Hepatocyte (in vitro differentiated cells): ENCODE results near the gene TEAD2. TPM values are rescaled to one million over a fixed set of nuclear protein-coding genes. Genes with fewer than 3 reads are reported as not detected.

Source experiments
- DNase-seq: peaks from one replicate; pipeline ENCODE4 v3.0.0-alpha.2; 2016; ENCODE audit warnings: low spot score
- H2AFZ ChIP-seq: fragments of 200-600 bp; sonication (generic); 2 replicates; pipeline ENCODE4 v1.6.0; 2016; ENCODE audit warnings: antibody characterized with exemption, mild to moderate bottlenecking
- H3K27ac ChIP-seq: fragments of 200-600 bp; sonication (generic); 2 replicates; pipeline ENCODE4 v1.5.1; 2016; ENCODE audit warnings: mild to moderate bottlenecking
- H3K27me3 ChIP-seq: fragments of 200-600 bp; sonication (generic); 2 replicates; pipeline ENCODE4 v1.6.1; 2016
- H3K36me3 ChIP-seq: fragments of 200-600 bp; sonication (generic); replicated peaks from 2 replicates; pipeline ENCODE4 v1.5.1; 2016; ENCODE audit warnings: low read depth; ENCODE audit not compliant: insufficient read depth
- H3K4me1 ChIP-seq: fragments of 200-600 bp; sonication (generic); 2 replicates; pipeline ENCODE4 v1.5.1; 2016; ENCODE audit warnings: mild to moderate bottlenecking, moderate library complexity; ENCODE audit not compliant: insufficient read depth
- H3K4me2 ChIP-seq: fragments of 200-600 bp; sonication (generic); 2 replicates; pipeline ENCODE4 v1.6.0; 2016
- H3K4me3 ChIP-seq: fragments of 200-600 bp; sonication (generic); 2 replicates; pipeline ENCODE4 v1.5.1; 2016; ENCODE audit warnings: mild to moderate bottlenecking
- H3K79me2 ChIP-seq: fragments of 200-600 bp; sonication (generic); 2 replicates; pipeline ENCODE4 v1.6.0; 2017; ENCODE audit warnings: mild to moderate bottlenecking
- H3K9me2 ChIP-seq: fragments of 200-600 bp; sonication (generic); replicated peaks from 2 replicates; pipeline ENCODE4 v1.6.0; 2017; ENCODE audit warnings: mild to moderate bottlenecking; ENCODE audit not compliant: insufficient read depth
- H3K9me3 ChIP-seq: fragments of 200-600 bp; sonication (generic); 2 replicates; pipeline ENCODE4 v1.5.1; 2016; ENCODE audit warnings: low read depth, mild to moderate bottlenecking
- H4K20me1 ChIP-seq: fragments of 200-600 bp; sonication (generic); 2 replicates; pipeline ENCODE4 v1.6.0; 2016; ENCODE audit warnings: mild to moderate bottlenecking; ENCODE audit not compliant: insufficient read depth, poor library complexity, severe bottlenecking
- EZH2 ChIP-seq: fragments of 200-600 bp; sonication (generic); IDR thresholded peaks from 2 replicates; pipeline ENCODE4 v1.6.1; 2016; ENCODE audit warnings: antibody characterized with exemption, mild to moderate bottlenecking, borderline replicate concordance
- EZH2phosphoT487 ChIP-seq: fragments of 200-600 bp; sonication (generic); IDR thresholded peaks from one replicate; pipeline ENCODE4 v1.6.1; 2018; ENCODE audit warnings: antibody characterized with exemption, mild to moderate bottlenecking, low read depth, moderate library complexity; ENCODE audit not compliant: unreplicated experiment, severe bottlenecking
- WGBS: methylation state at CpG from one replicate; pipeline ENCODE4 v1.1.6; 2016; ENCODE audit warnings: low lambda C conversion rate; ENCODE audit errors: missing lambda C conversion rate; 5-methylcytosine and 5-hydroxymethylcytosine counted together
- polyA plus RNA-seq: library from polyadenylated mRNA; unstranded; fragments of >200 nt; fragmentation: Nextera tagmentation; extraction: Ambion mirVana; gene quantifications from 2 replicates; pipeline ENCODE4 v1.2.1, GENCODE V29; 2016
- total RNA-seq: library from RNA; depleted of rRNA; stranded (reverse); fragments of >200 nt; gene quantifications from 2 replicates; pipeline ENCODE4 v1.2.3, GENCODE V29; 2014
- TF ChIP-seq, protein P1 (sequence below): fragments of 200-600 bp; sonication (generic); IDR thresholded peaks from 2 replicates; pipeline ENCODE4 v1.5.1; 2016; ENCODE audit warnings: antibody characterized with exemption, mild to moderate bottlenecking; ENCODE audit not compliant: poor library complexity

Gene TEAD2
- total and polyA plus RNA-seq, 2 experiments from 2014 or later = 35.4 to 41.4 TPM

DNA sequence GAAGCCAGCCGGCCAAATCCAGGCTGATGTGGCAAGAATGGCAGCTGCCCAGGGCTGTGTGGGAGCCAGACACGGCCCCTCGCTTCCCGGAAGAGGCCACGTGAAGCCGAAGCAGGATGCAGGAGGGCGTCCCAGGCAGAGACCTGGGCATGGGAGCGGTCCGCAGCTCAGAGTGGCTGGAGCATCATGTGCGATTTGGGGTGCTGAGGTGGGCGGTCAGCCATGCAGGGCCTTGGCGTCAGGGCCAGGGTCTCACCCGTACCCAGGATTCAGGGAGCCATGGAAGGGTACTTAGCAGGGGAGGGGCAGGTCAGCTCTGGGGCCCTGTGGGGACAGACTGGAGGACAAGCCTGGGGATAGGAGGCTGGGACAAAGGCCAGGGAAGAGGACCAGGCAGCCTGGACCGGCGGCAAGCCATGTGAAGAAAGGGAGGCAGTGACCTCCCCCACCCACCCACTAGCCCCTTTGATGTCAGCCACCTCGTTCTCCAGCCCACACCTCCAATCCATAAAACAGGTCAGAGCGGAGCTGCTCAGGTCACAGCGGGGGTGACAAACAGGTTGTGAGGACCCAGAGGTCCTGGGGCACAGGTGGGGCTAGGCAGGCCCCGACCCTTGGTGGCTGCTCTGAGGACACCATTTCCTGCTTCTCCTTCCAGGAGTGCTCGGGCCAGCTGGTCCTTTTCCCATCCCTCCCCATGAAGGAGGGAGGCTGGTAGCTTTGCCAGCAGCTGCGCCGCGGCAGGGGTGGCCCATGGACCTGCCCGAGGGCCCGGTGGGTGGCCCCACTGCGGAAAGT, 28.1 kb upstream of the TEAD2 start:
- H2AFZ ChIP-seq = no peak overlapping the region
- no peaks in the 10 kb centered on the region for H3K27me3 ChIP-seq
- H3K9me2 ChIP-seq = no peaks in the 10 kb centered on the region
- no peak for DNase-seq
- no peak overlapping the region for H3K4me3 ChIP-seq
- 83% methylated on average over 24 of the region's 26 CpGs for WGBS
- H3K4me2 ChIP-seq = no peak overlapping the region
- no peaks in the 10 kb centered on the region for H3K9me3 ChIP-seq
- no peaks in the 10 kb centered on the region for H4K20me1 ChIP-seq
- H3K27ac ChIP-seq = no peak overlapping the region
- H3K4me1 ChIP-seq = no peaks in the 10 kb centered on the region
- no peaks in the 10 kb centered on the region for H3K79me2 ChIP-seq
- no peak for TF ChIP-seq EZH2phosphoT487
- TF ChIP-seq EZH2 = no peak
- TF ChIP-seq, protein P1, sequence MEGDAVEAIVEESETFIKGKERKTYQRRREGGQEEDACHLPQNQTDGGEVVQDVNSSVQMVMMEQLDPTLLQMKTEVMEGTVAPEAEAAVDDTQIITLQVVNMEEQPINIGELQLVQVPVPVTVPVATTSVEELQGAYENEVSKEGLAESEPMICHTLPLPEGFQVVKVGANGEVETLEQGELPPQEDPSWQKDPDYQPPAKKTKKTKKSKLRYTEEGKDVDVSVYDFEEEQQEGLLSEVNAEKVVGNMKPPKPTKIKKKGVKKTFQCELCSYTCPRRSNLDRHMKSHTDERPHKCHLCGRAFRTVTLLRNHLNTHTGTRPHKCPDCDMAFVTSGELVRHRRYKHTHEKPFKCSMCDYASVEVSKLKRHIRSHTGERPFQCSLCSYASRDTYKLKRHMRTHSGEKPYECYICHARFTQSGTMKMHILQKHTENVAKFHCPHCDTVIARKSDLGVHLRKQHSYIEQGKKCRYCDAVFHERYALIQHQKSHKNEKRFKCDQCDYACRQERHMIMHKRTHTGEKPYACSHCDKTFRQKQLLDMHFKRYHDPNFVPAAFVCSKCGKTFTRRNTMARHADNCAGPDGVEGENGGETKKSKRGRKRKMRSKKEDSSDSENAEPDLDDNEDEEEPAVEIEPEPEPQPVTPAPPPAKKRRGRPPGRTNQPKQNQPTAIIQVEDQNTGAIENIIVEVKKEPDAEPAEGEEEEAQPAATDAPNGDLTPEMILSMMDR = no peak
- H3K36me3 ChIP-seq = no peaks in the 10 kb centered on the region

DNA sequence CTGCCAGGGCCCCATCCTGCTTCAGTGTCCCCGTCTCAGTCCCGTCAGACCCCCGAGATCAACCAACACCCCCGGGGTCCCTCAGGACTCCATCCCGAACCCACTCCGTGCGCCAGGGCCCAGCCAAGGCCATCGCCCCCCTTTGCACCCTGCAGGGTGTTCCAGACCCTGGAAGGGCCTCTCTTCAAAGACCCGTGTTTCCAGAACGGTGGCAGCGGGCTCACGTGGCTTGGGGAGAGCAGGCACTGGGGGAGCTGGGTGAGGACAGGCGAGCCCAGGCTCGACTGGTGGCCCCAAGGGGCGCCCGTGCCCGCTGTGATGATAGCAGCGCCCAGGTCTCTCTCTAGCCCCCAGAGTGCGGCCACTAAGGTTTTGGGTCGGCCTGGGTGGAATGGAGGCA, 27.2 kb upstream of the TEAD2 start:
- no peak for TF ChIP-seq EZH2
- TF ChIP-seq, protein P1 = no peak
- Histone ChIP-seq H3K27ac (no peak overlapping the region), H3K4me3 (no peak overlapping the region), H3K36me3 (no peaks in the 10 kb centered on the region), H3K79me2 (no peaks in the 10 kb centered on the region), H3K4me1 (no peaks in the 10 kb centered on the region), H3K4me2 (no peak overlapping the region), H3K27me3 (no peaks in the 10 kb centered on the region), H3K9me2 (no peaks in the 10 kb centered on the region), H2AFZ (no peak overlapping the region), H4K20me1 (no peaks in the 10 kb centered on the region), H3K9me3 (no peaks in the 10 kb centered on the region)
- no peak for DNase-seq
- 92% methylated on average over 20 of the region's 20 CpGs for WGBS

DNA sequence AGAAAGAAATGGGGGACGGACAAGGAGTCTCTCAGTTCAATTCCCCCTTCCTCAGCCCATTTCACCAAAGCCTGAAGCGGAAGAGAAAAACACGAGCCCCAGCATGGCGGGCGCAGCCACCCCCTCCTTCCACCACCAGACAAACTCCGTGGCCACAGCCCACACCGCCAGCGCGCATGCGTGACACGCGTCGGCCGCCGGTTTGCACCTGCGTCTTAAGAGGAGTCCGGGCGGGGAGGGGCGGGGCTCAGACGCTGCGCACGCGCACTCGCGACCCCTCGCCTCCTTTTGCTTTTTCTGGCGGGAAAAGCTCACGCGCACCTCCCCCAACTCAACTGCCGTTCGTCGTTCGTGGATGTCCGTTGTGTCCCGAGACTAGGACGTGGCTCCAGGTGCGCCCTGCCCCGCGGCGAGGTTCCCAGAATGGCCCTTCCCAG, 25.7 kb upstream of the TEAD2 start, which contains the start of gene KASH5:
KASH5 (plus strand) TSS at position 314 of the 437 bp plus-strand sequence. CDS start 2,635 bp downstream, outside the sequence.
- H3K79me2 ChIP-seq = no peaks in the 10 kb centered on the region
- no peak within 1 kb of the TSS for H3K4me3 ChIP-seq
- no peaks in the 10 kb centered on the region for H3K27me3 ChIP-seq
- H4K20me1 ChIP-seq = no peaks in the 10 kb centered on the region
- DNase-seq = no peak
- H3K9me3 ChIP-seq = no peaks in the 10 kb centered on the region
- no peak within 1 kb of the TSS for H3K27ac ChIP-seq
- no peaks in the 10 kb centered on the region for H3K9me2 ChIP-seq
- TF ChIP-seq EZH2phosphoT487 = no peak
- TF ChIP-seq, protein P1 = no peak
- no peak for TF ChIP-seq EZH2
- no peaks in the 10 kb centered on the region for H3K36me3 ChIP-seq
- H3K4me2 ChIP-seq = no peak within 1 kb of the TSS
- no peaks in the 10 kb centered on the region for H3K4me1 ChIP-seq
- no peak within 1 kb of the TSS for H2AFZ ChIP-seq
- 96% methylated on average over 30 of the region's 40 CpGs for WGBS
